Right lobe of liver (tissue), 6 donors: Measurements from ENCODE around the gene PP2D1. TPM values are rescaled to one million over a fixed set of nuclear protein-coding genes. Genes with fewer than 3 reads are reported as not detected.

Source experiments
- ATAC-seq, 4 donors: fragments of 200-7000 bp; cut with Tn5 transposase; one replicate each; pipeline ENCODE4 v1.9.1; 2020; ENCODE audit warnings: mild to moderate bottlenecking in 4 of 4, moderate library complexity in 4 of 4
- DNase-seq, 3 donors: peaks; one replicate each; pipeline ENCODE4 v3.0.0-alpha.2; 2020
- H3K27ac ChIP-seq, 3 donors: fragments of 200-600 bp; one replicate each; pipeline ENCODE4 v1.8.0; 2022
- H3K27me3 ChIP-seq, 2 donors: fragments of 200-600 bp; one replicate each; pipeline ENCODE4 v1.8.0; 2022
- H3K36me3 ChIP-seq, 4 donors: fragments of 200-600 bp; sonication (generic) in 1 of 4; one replicate each; pipeline versions ENCODE4 v1.5.1 to v1.8.0; 2017 to 2022; ENCODE audit warnings: control low read depth in 1 of 4
- H3K4me1 ChIP-seq, 4 donors: fragments of 200-600 bp; sonication (generic) in 1 of 4; one replicate each; pipeline versions ENCODE4 v1.5.1 to v1.8.0; 2017 to 2022; ENCODE audit warnings: control low read depth in 1 of 4
- H3K4me3 ChIP-seq, 3 donors: fragments of 200-600 bp; one replicate each; pipeline ENCODE4 v1.8.0; 2022
- H3K9me3 ChIP-seq, 4 donors: fragments of 200-600 bp; sonication (generic) in 1 of 4; one replicate each; pipeline versions ENCODE4 v1.5.1 to v1.8.0; 2017 to 2022; ENCODE audit warnings: control low read depth in 1 of 4
- POLR2A ChIP-seq: fragments of 450-650 bp; IDR thresholded peaks from one replicate; pipeline ENCODE4 v1.6.1; 2017; ENCODE audit warnings: antibody characterized with exemption, mild to moderate bottlenecking
- WGBS: methylation state at CpG from one replicate; pipeline ENCODE4 v1.1.6; 2018; ENCODE audit warnings: low coverage, low lambda C conversion rate; ENCODE audit not compliant: insufficient coverage; ENCODE audit errors: missing lambda C conversion rate; 5-methylcytosine and 5-hydroxymethylcytosine counted together
- intact Hi-C, 2 donors: fragments of 100-400 bp; cut with DNase I; formaldehyde crosslinking; loops; one replicate each; pipeline versions ENCODE4 v1.11.2 to v1.14.1; 2022
- small RNA-seq, 2 experiments: library from RNA; depleted of rRNA; stranded (forward); fragments of <200 nt; gene quantifications; one replicate each; pipeline ENCODE3, GENCODE V24; 2016
- total RNA-seq, 6 experiments: library from RNA; depleted of rRNA in 2 of 6; stranded (reverse); fragments of >200 nt in 2 of 6; fragmentation: NEBNext Ultra II Directional in 3 of 6; extraction: Animal tissue kit (Norgen Biotek cat#: 25700) in 3 of 6; gene quantifications; one replicate each; pipeline versions ENCODE4 v1.1.0 to v1.2.4, GENCODE V29; 2016 to 2023
- TF ChIP-seq, protein P1 (sequence below), 4 donors: fragments of 200-600 bp in 3 of 4; fragments of 450-650 bp in 1 of 4; IDR thresholded peaks; one replicate each; pipeline versions ENCODE4 v1.5.1 to v1.8.0; 2016 to 2022; ENCODE audit warnings: antibody characterized with exemption in 4 of 4, mild to moderate bottlenecking in 2 of 4
- donor health status: DM: no; HTN: yes; CAD: no.
- donor health status: DM: no; HTN: no; CAD: no.
- donor health status: DM: no; HTN: no; CAD: no.
- donor health status: DM: no; HTN: yes; CAD: no.
- donor health status: DM: no; HTN: yes; CAD: no.

The PP2D1 gene
- total RNA-seq, 6 experiments from 2014 or later = not detected

DNA sequence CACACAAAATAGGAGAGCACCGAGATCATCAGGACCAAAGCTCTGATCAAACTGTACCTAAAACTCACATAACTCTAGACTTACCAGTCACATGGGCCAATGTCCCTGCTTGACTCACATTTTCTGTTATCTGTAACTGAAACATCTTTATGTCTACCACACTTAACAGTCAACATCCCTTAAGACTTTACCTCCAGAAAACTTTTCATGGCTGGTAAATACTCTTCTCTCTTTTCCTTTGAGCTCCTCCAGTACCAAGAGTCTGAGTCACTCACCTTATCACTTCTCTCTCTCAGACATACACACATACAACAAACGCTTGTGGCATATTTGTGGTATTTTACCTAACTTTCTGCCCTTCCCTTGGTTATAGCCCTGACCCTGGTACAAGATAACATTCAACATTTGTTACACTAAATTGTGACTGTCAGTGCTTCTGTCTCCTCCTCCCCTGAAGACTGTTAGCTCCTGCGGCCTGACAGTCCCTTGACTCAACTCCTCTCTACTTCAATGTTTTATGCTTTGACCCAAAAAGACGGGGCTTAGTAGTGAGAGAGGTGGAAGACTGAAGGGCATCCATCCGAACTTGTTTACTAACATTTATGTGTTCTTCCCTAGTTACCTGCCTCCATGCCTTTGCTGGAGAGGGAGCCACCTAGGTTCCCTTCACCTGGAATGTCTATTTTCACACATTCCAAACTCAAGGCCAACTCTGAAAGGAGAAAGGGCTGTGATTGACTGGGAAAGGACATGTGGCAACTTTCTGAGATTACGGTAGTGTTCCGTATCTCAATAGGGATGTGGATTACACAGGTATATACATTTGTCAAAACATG lies 74.4 kb downstream of the PP2D1 start:
- H3K27ac ChIP-seq = no peak overlapping the region
- DNase-seq = no peak
- no peak for ATAC-seq
- no peaks in the 10 kb centered on the region for H3K27me3 ChIP-seq
- WGBS = 55% methylated on average over 7 of the region's 7 CpGs
- no peaks in the 10 kb centered on the region for H3K36me3 ChIP-seq
- H3K4me1 ChIP-seq = no peaks in the 10 kb centered on the region
- H3K9me3 ChIP-seq = no peaks in the 10 kb centered on the region
- intact Hi-C loops = no loop called here
- TF ChIP-seq POLR2A = no peak
- TF ChIP-seq, protein P1, sequence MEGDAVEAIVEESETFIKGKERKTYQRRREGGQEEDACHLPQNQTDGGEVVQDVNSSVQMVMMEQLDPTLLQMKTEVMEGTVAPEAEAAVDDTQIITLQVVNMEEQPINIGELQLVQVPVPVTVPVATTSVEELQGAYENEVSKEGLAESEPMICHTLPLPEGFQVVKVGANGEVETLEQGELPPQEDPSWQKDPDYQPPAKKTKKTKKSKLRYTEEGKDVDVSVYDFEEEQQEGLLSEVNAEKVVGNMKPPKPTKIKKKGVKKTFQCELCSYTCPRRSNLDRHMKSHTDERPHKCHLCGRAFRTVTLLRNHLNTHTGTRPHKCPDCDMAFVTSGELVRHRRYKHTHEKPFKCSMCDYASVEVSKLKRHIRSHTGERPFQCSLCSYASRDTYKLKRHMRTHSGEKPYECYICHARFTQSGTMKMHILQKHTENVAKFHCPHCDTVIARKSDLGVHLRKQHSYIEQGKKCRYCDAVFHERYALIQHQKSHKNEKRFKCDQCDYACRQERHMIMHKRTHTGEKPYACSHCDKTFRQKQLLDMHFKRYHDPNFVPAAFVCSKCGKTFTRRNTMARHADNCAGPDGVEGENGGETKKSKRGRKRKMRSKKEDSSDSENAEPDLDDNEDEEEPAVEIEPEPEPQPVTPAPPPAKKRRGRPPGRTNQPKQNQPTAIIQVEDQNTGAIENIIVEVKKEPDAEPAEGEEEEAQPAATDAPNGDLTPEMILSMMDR (IDR thresholded peaks at IDR 0.05) = no peak
- no peak overlapping the region for H3K4me3 ChIP-seq

Small RNA genes lying within 50 kb of the gene (small RNA-seq; reads per million reads assigned to genes)
- gene RNU4-85P = 0 reads per million in 2 experiments
- 0 reads per million in 2 experiments for gene RPL39P18

Other genes starting within 250 kb of the PP2D1 start
- gene EFHB, start 78.0 kb downstream of the PP2D1 start, total RNA-seq = 1 to 10 TPM in 1 of 6 experiments, under 1 TPM in 1, not detected in 4; 0.70 to 1.3 TPM
- 10 to 100 TPM; 23.9 to 44.1 (median 30.8) TPM for gene RAB5A, start 65.2 kb downstream of the PP2D1 start, total RNA-seq
- 10 to 100 TPM; 25.6 to 35.7 (median 30.3) TPM for gene KAT2B, start 28.2 kb upstream of the PP2D1 start, total RNA-seq
- 1 to 10 TPM in 1 of 6 experiments, under 1 TPM in 5; 0.20 to 1.1 (median 0.58) TPM for gene SGO1, start 173.9 kb upstream of the PP2D1 start, total RNA-seq